IMR-90 (cell line): Measurements from ENCODE around the gene MAEA. TPM values are rescaled to one million over a fixed set of nuclear protein-coding genes. Genes with fewer than 3 reads are reported as not detected.

ENCODE experiments used
- ATAC-seq: fragments of 200-7000 bp; cut with Tn5 transposase; 2 replicates; pipeline ENCODE4 v1.9.1; 2020; ENCODE audit warnings: low read depth, mild to moderate bottlenecking, moderate library complexity
- BruUV-seq: library from RNA; stranded (reverse); fragments of 400-500 nt; replicated peaks from 2 replicates; lab custom pipeline; 2021; lab: Mats Ljungman, UMichigan
- CTCF ChIA-PET: fragments of 300-600 bp; formaldehyde crosslinking; extraction: SDS; loops from one replicate; lab custom pipeline; 2021; ENCODE audit warnings: antibody characterized with exemption; lab: Yijun Ruan, JAX
- POLR2A ChIA-PET: fragments of 300-600 bp; sonication (Branson Sonifier 250); formaldehyde crosslinking; loops from one replicate; lab custom pipeline; 2022; ENCODE audit warnings: antibody characterized with exemption; ENCODE audit not compliant: unreplicated experiment; lab: Charles Lee
- DNase-seq: peaks from one replicate; pipeline ENCODE4 v3.0.0; 2013
- H2AFZ ChIP-seq: replicated peaks from 2 replicates; pipeline ENCODE3; 2013; ENCODE audit warnings: low read length, mild to moderate bottlenecking; ENCODE audit not compliant: poor library complexity
- H2AK5ac ChIP-seq: 2 replicates; pipeline ENCODE4 v1.6.1; 2013; ENCODE audit warnings: low read depth, low read length, inconsistent platforms
- H2AK9ac ChIP-seq: replicated peaks from 2 replicates; pipeline ENCODE3; 2013; ENCODE audit warnings: mild to moderate bottlenecking, low read depth, low read length, moderate library complexity; ENCODE audit not compliant: poor library complexity
- H2BK120ac ChIP-seq: 2 replicates; pipeline ENCODE4 v1.6.1; 2013; ENCODE audit warnings: low read depth, low read length, inconsistent platforms
- H2BK15ac ChIP-seq: 3 replicates; pipeline ENCODE4 v1.6.1; 2013; ENCODE audit warnings: low read depth, low read length, inconsistent platforms
- H2BK20ac ChIP-seq: 2 replicates; pipeline ENCODE4 v1.6.1; 2013; ENCODE audit warnings: low read depth, mild to moderate bottlenecking, inconsistent platforms, low read length, moderate library complexity
- H2BK5ac ChIP-seq: 2 replicates; pipeline ENCODE4 v1.6.1; 2013; ENCODE audit warnings: mild to moderate bottlenecking, low read depth, low read length, inconsistent platforms; ENCODE audit not compliant: poor library complexity, severe bottlenecking
- H3K14ac ChIP-seq: replicated peaks from 2 replicates; pipeline ENCODE4 v1.6.1; 2013; ENCODE audit warnings: low read depth, low read length, inconsistent platforms
- H3K18ac ChIP-seq: 2 replicates; pipeline ENCODE4 v1.6.1; 2013; ENCODE audit warnings: low read depth, low read length, control low read depth
- H3K23ac ChIP-seq: 2 replicates; pipeline ENCODE4 v1.6.1; 2013; ENCODE audit warnings: low read depth, low read length, inconsistent platforms
- H3K27ac ChIP-seq: 2 replicates; pipeline ENCODE4 v1.5.1; 2013; ENCODE audit warnings: mild to moderate bottlenecking, control low read depth, low read length; ENCODE audit not compliant: insufficient read depth
- H3K27me3 ChIP-seq: 2 replicates; pipeline ENCODE4 v1.6.1; 2013; ENCODE audit warnings: low read length; ENCODE audit not compliant: control insufficient read depth, insufficient read depth
- H3K36me3 ChIP-seq: 2 replicates; pipeline ENCODE4 v1.6.1; 2013; ENCODE audit warnings: low read length, mixed read lengths; ENCODE audit not compliant: control insufficient read depth, insufficient read depth
- H3K4ac ChIP-seq: 2 replicates; pipeline ENCODE4 v1.6.1; 2013; ENCODE audit warnings: low read depth, low read length, inconsistent platforms
- H3K4me1 ChIP-seq: 2 replicates; pipeline ENCODE4 v1.6.1; 2013; ENCODE audit warnings: low read length, mixed read lengths; ENCODE audit not compliant: control insufficient read depth, insufficient read depth
- H3K4me2 ChIP-seq: 2 replicates; pipeline ENCODE4 v1.6.1; 2013; ENCODE audit warnings: low read depth, mild to moderate bottlenecking, control low read depth, low read length, moderate library complexity
- H3K4me3 ChIP-seq: 2 replicates; pipeline ENCODE4 v1.5.1; 2013; ENCODE audit warnings: low read depth, mild to moderate bottlenecking, control low read depth, low read length, moderate library complexity; ENCODE audit not compliant: insufficient read depth
- H3K56ac ChIP-seq: 2 replicates; pipeline ENCODE4 v1.6.1; 2013; ENCODE audit warnings: low read length, inconsistent platforms; ENCODE audit not compliant: insufficient read depth; ENCODE audit errors: extremely low read depth
- H3K79me1 ChIP-seq, 2 experiments: 2 replicates each; pipeline ENCODE4 v1.6.1; 2013; ENCODE audit warnings: low read length in 2 of 2, inconsistent platforms in 1 of 2, low read depth in 1 of 2
- H3K9ac ChIP-seq: 2 replicates; pipeline ENCODE4 v1.6.1; 2013; ENCODE audit warnings: low read depth, low read length, control low read depth
- H3K9me1 ChIP-seq: 2 replicates; pipeline ENCODE4 v1.6.1; 2013; ENCODE audit warnings: low read length, inconsistent platforms; ENCODE audit not compliant: insufficient read depth
- H3K9me3 ChIP-seq: 2 replicates; pipeline ENCODE4 v1.6.1; 2013; ENCODE audit warnings: low read length; ENCODE audit not compliant: control insufficient read depth, insufficient read depth
- H4K20me1 ChIP-seq: 2 replicates; pipeline ENCODE4 v1.6.1; 2013; ENCODE audit warnings: low read length, inconsistent platforms; ENCODE audit not compliant: insufficient read depth
- H4K5ac ChIP-seq: 2 replicates; pipeline ENCODE4 v1.6.1; 2013; ENCODE audit warnings: mild to moderate bottlenecking, low read depth, low read length, control low read depth
- H4K8ac ChIP-seq, 2 experiments: 2 replicates each; pipeline ENCODE4 v1.6.1; 2013; ENCODE audit warnings: low read depth in 2 of 2, low read length in 2 of 2, control low read depth in 1 of 2, inconsistent platforms in 1 of 2
- H4K91ac ChIP-seq: 2 replicates; pipeline ENCODE4 v1.6.1; 2013; ENCODE audit warnings: low read depth, low read length, inconsistent platforms; ENCODE audit not compliant: insufficient read depth
- CEBPB ChIP-seq: IDR thresholded peaks from 2 replicates; pipeline ENCODE4 v1.6.1; 2012; ENCODE audit warnings: low read depth, low read length, improper control_type of control experiment
- CHD1 ChIP-seq: IDR thresholded peaks from 2 replicates; pipeline ENCODE4 v1.6.1; 2012; ENCODE audit warnings: low read depth, low read length, improper control_type of control experiment
- FOS ChIP-seq: fragments of 150-350 bp; IDR thresholded peaks from 2 replicates; pipeline ENCODE4 v1.6.1; 2016; ENCODE audit warnings: low read depth, low read length
- MAZ ChIP-seq: IDR thresholded peaks from 2 replicates; pipeline ENCODE4 v1.6.1; 2012; ENCODE audit warnings: low read depth, mild to moderate bottlenecking, low read length, improper control_type of control experiment, moderate library complexity, borderline replicate concordance
- MXI1 ChIP-seq: IDR thresholded peaks from 2 replicates; pipeline ENCODE4 v1.6.1; 2012; ENCODE audit warnings: low read depth, mild to moderate bottlenecking, low read length, moderate library complexity, borderline replicate concordance
- NFE2L2 ChIP-seq: fragments of 150-350 bp; IDR thresholded peaks from 2 replicates; pipeline ENCODE4 v1.6.1; 2016; ENCODE audit warnings: low read depth, mild to moderate bottlenecking, low read length
- POLR2A ChIP-seq: IDR thresholded peaks from 2 replicates; pipeline ENCODE4 v1.6.1; 2012; ENCODE audit warnings: mild to moderate bottlenecking, low read depth, low read length
- RCOR1 ChIP-seq: IDR thresholded peaks from 2 replicates; pipeline ENCODE4 v1.6.1; 2012; ENCODE audit warnings: mild to moderate bottlenecking, low read length, improper control_type of control experiment; ENCODE audit not compliant: insufficient replicate concordance
- SMC3 ChIP-seq: fragments of 150-350 bp; IDR thresholded peaks from 2 replicates; pipeline ENCODE4 v1.6.1; 2016; ENCODE audit warnings: low read depth, mild to moderate bottlenecking, antibody characterized with exemption, low read length, moderate library complexity
- WGBS, 2 experiments: methylation state at CpG; one replicate each; pipeline versions ENCODE4 v1.1.5 to v1.1.7; 2013; ENCODE audit warnings: missing lambda C conversion rate in 2 of 2; ENCODE audit not compliant: insufficient read length in 1 of 2; ENCODE audit errors: extremely low coverage in 2 of 2; 5-methylcytosine and 5-hydroxymethylcytosine counted together
- dilution Hi-C: fragments of 300-500 bp; cut with HindIII; formaldehyde crosslinking; loops from one replicate; pipeline ENCODE4 v1.14.3; 2018; ENCODE audit warnings: low sequenced_read_pairs; ENCODE audit not compliant: unreplicated experiment
- in situ Hi-C: fragments of 300-500 bp; cut with MboI; formaldehyde crosslinking; loops from 3 replicates; pipeline ENCODE4 v1.14.3; 2019; ENCODE audit warnings: low sequenced_read_pairs, inconsistent platforms, mixed read lengths
- intact Hi-C: fragments of 100-400 bp; cut with micrococcal nuclease; formaldehyde crosslinking; loops from 2 replicates; pipeline ENCODE4 v1.10.0; 2022
- polyA plus RNA-seq, 3 experiments: library from polyadenylated mRNA; depleted of rRNA; stranded (reverse); fragments of >200 nt; gene quantifications; 2 replicates each; pipeline ENCODE4 v1.2.3, GENCODE V29; 2012; ENCODE audit warnings: low replicate concordance in 1 of 3
- total RNA-seq: library from RNA; depleted of rRNA; stranded (reverse); fragments of >200 nt; gene quantifications from 2 replicates; pipeline ENCODE4 v1.2.3, GENCODE V29; 2012
- TF ChIP-seq, protein P1 (sequence below): conservative IDR thresholded peaks from 2 replicates; pipeline ENCODE4 v1.5.1; 2012; ENCODE audit warnings: mild to moderate bottlenecking, low read depth, low read length, improper control_type of control experiment
- TF ChIP-seq, protein P2 (sequence below): fragments of 150-350 bp; IDR thresholded peaks from 2 replicates; pipeline ENCODE4 v1.6.1; 2016; ENCODE audit warnings: low read depth, mild to moderate bottlenecking, low read length, moderate library complexity, borderline replicate concordance

MAEA gene
- total and polyA plus RNA-seq, 2 of the 4 experiments (the other 2 are of a cell fraction): 61.5 to 108 TPM

DNA sequence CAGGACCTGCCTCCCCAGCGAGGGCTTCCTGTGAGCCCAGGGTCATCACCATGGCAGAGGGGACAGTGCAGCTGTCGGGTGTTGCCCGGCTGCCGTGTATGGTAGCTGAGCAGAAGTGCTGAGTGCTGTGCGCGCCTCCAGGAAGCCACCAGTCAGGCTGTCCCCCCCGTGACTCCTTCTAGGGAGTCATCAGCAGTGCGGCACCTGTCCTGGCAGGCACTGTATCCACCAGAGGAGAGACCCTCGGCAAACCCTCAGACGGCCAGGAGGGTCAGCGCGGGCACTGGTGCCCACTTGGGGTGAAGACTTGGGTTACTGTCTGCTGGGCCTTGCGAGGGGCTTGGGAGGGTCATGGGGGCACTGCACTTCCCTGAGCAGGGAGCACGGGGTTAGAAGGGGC is 65.7 kb downstream of the MAEA start:
- H3K9ac ChIP-seq: no peak overlapping the region
- no peak overlapping the region for H3K23ac ChIP-seq
- no peak overlapping the region for H4K8ac ChIP-seq
- peaks cover 41% of the 10 kb centered on the region for H3K36me3 ChIP-seq
- H2AK5ac ChIP-seq: no peak overlapping the region
- H2BK120ac ChIP-seq: no peak overlapping the region
- no peak overlapping the region for H3K27ac ChIP-seq
- no peaks in the 10 kb centered on the region for H3K9me1 ChIP-seq
- H3K79me1 ChIP-seq: peaks cover 1 to 2% of the 10 kb centered on the region in 2 experiments; a peak in 1 of 4 replicates
- no peak overlapping the region for H3K14ac ChIP-seq
- ATAC-seq (no peak), DNase-seq (no peak)
- H4K5ac ChIP-seq: no peak overlapping the region
- H3K9me3 ChIP-seq: no peaks in the 10 kb centered on the region
- H4K20me1 ChIP-seq: peaks cover 4% of the 10 kb centered on the region; the same call in 1 of the 2 replicates
- no peak overlapping the region for H3K18ac ChIP-seq
- H3K4ac ChIP-seq: no peak overlapping the region
- WGBS, 2 experiments: 100% methylated on average over 1 of the region's 14 CpGs; no CpG with 5 or more reads in 1 of the 2 experiments
- ChIA-PET POLR2A (no interaction called here), CTCF (interaction anchor here (1.3 kb wide), 1 partner anchor 12 kb away, joined by 3 read pairs; no protein-coding TSS in a partner anchor)
- no peak overlapping the region for H3K4me3 ChIP-seq
- intact Hi-C loops (loop anchor here (5.0 kb wide), 1 partner anchor 157 kb away; no protein-coding TSS in a partner anchor), dilution Hi-C loops (no loop called here), in situ Hi-C loops (loop anchor here (10.0 kb wide), 1 partner anchor 279 kb away; no protein-coding TSS in a partner anchor)
- H2AFZ ChIP-seq: no peak overlapping the region
- H4K91ac ChIP-seq: no peak overlapping the region
- H3K4me2 ChIP-seq: no peak overlapping the region
- no peaks in the 10 kb centered on the region for H3K4me1 ChIP-seq
- no peaks in the 10 kb centered on the region for H3K27me3 ChIP-seq
- H2BK20ac ChIP-seq: no peak overlapping the region
- no peak overlapping the region for H2BK5ac ChIP-seq
- no peak overlapping the region for H2AK9ac ChIP-seq
- no peak overlapping the region for H2BK15ac ChIP-seq
- TF ChIP-seq, protein P1, sequence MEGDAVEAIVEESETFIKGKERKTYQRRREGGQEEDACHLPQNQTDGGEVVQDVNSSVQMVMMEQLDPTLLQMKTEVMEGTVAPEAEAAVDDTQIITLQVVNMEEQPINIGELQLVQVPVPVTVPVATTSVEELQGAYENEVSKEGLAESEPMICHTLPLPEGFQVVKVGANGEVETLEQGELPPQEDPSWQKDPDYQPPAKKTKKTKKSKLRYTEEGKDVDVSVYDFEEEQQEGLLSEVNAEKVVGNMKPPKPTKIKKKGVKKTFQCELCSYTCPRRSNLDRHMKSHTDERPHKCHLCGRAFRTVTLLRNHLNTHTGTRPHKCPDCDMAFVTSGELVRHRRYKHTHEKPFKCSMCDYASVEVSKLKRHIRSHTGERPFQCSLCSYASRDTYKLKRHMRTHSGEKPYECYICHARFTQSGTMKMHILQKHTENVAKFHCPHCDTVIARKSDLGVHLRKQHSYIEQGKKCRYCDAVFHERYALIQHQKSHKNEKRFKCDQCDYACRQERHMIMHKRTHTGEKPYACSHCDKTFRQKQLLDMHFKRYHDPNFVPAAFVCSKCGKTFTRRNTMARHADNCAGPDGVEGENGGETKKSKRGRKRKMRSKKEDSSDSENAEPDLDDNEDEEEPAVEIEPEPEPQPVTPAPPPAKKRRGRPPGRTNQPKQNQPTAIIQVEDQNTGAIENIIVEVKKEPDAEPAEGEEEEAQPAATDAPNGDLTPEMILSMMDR: no peak
- no peak for TF ChIP-seq MAZ
- no peak for TF ChIP-seq CHD1
- TF ChIP-seq MXI1: no peak
- TF ChIP-seq, protein P2, sequence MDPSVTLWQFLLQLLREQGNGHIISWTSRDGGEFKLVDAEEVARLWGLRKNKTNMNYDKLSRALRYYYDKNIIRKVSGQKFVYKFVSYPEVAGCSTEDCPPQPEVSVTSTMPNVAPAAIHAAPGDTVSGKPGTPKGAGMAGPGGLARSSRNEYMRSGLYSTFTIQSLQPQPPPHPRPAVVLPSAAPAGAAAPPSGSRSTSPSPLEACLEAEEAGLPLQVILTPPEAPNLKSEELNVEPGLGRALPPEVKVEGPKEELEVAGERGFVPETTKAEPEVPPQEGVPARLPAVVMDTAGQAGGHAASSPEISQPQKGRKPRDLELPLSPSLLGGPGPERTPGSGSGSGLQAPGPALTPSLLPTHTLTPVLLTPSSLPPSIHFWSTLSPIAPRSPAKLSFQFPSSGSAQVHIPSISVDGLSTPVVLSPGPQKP: no peak
- no peak for TF ChIP-seq POLR2A
- no peak for TF ChIP-seq SMC3
- no peak for TF ChIP-seq RCOR1
- TF ChIP-seq FOS: no peak
- TF ChIP-seq CEBPB: no peak
- no peak for TF ChIP-seq NFE2L2
- BruUV-seq: no TSS peak
- H3K56ac ChIP-seq: no peak overlapping the region
